Measurements from ENCODE around the gene GNPAT.

GNPAT gene

GRCh38 chr1:231318568-231318967, 77.6 kb downstream of the GNPAT start:
- peak; percentile 35 for DNase-seq

GRCh38 chr1:231319080-231319479, 78.1 kb downstream of the GNPAT start:
- peak; percentile 25 for DNase-seq

GRCh38 chr1:231322880-231323530, 82.0 kb downstream of the GNPAT start:
- DNase-seq = no peak

GRCh38 chr1:231324660-231325059, 83.6 kb downstream of the GNPAT start:
- no peak for DNase-seq

GRCh38 chr1:231326248-231326647, 85.2 kb downstream of the GNPAT start:
- DNase-seq = no peak

All from islet precursor cell (in vitro differentiated cells).